ENCODE data around the gene LRRIQ4.

- TF ChIP-seq POLR2A (IDR thresholded peaks at IDR 0.05; ENCODE audit: low read depth, low read length) (no peak), TAF1 (IDR thresholded peaks at IDR 0.05; ENCODE audit: borderline replicate concordance, low read depth, low read length) (no peak), POLR2AphosphoS5 (IDR thresholded peaks at IDR 0.05; ENCODE audit: low read depth, low read length) (no peak)
Observed at GRCh38 chr3:169863458-169863899, 50.8 kb downstream of the LRRIQ4 start.
